Stimulated activated CD4-positive, alpha-beta T cell treated with anti-CD3 and anti-CD28 coated beads, TNF-alpha, amount 100 ng/mL, for 1 hour (primary cell): ENCODE results near the gene ALK.

Experiments used
- DNase-seq, 3 donors: peaks; one replicate each; pipeline ENCODE4 v3.0.0-alpha.2; 2020; ENCODE audit warnings: low read depth in 3 of 3, low spot score in 1 of 3

The ALK gene

DNA sequence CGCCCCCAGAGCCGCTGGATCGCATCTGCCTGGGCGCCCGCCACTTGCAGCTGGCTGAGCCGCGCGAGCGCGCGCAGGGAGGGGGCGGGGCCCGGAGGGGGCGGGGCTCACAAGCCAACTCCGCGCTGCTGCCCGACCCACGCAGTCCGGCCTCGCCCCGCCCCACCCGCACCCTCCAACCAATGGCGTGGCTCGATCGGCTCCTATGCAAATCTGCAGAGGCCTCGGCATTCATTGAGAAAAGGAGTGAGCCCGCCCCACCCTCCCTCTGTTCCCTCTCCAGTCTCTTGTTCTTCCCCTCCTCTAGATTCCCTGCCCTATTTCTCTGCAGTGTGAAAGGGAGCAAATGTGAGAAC lies at the start of gene ALK:
Gene ALK (minus strand): TSS at position 27 of the 356 bp plus-strand sequence. CDS start 927 bp downstream, outside the sequence.
- DNase-seq = peak in 1 of 3 donors; percentile 29

DNA sequence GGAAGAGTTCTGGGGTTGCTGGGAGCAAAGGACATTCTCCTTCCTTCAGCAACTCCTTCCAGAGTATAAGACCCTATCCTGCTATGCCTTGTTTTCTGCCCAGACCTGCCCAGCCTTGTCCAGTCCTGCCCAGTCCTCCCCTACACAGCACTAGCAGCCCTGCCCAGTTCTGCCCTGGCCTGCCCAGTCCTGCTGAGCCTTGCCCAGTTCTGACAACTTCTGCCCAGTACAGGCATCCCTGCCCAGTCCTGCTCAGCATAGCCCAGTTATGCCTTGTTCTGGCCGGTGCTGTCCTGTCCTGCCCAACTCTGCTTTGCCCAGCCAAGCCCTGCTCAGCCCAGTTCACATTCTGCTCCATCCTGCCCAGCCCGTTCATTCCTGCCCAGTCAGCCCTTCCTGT lies 44.9 kb upstream of the ALK start:
- DNase-seq = no peak

DNA sequence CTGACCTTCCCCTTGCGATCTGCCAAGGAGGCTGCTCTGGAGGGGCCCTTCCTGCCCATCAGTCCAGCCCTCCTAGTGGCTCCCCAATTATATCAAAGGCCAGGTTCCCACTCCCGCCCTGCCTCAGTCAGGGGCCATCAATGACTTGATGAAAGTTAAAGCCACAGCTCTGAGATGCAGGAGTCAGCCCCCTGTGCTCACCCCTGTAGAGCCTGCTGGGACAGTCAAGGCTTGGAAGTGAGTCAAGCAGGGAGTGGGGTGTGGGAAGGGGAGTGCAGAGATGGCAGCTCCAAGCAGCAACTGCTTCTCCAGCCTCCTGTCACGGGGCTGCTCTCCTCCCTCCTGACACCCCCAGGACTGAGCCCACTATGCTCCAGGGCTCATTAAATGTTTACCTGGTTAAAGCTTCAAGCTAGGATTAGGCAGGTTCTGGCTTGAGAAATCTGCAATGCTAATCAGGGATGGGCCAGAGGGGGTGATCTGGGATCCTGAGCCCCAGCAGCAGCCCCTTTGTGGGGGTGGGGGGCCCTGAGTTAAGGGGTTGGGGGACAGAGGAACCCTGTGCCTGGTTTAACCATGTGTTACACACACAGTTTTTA lies 42.7 kb upstream of the ALK start:
- DNase-seq = no peak

DNA sequence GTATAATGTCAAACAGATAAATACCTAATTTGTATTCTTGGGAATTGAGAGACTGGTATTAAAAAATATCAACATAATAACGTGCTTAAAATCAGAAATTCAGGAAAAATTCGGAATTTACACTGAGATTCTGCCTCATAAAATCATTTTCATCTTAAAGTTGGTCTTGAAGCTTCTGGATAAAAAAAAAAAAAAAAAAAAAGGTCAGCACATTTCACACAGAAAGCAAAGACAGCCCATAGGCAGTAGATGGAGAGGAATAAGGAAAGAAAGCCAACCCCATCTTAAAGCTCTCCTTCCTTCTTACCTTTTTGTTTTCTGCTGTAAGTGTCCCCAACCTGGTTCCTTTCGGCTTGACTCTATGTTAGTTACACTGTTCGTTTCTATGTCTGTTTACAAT lies 41.5 kb upstream of the ALK start:
- no peak for DNase-seq

DNA sequence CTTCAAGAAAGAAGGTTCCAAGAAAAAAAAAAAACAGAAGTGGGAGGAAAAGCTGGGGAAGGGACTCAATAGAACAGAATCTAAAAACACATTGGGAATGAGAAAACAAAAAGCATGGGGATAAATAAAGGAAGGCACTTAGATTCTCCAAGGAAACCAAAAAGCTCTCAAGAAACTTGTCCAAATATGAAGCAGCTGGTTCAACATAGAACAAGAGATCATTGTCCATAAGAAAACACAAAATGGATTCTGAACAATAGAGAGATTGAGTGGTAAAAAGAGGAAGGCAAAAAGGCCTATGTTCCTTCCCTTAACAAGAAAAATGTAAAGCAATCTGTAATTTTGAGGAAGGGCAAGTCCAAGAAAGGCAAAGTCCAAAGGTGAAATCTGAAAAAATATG lies 32.9 kb upstream of the ALK start:
- no peak for DNase-seq

DNA sequence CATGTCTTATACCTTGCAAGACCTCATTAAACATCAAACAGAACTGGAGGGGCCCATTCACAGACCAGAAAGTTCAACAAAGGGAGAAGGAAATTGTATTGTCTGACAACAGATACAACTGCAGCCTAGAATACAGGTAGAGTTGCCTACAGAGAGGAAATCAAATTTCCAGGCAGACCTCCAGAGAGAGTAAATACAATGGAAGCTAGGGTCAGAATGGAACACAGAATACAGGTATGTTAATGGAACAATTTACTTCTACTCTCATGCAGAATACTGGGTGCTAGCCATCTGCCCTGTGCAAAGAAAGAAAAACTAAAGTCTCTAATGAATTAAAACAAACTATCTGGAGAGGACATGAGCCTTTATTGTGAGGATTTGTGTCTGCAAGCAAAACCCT lies 31.6 kb upstream of the ALK start:
- DNase-seq = no peak

DNA sequence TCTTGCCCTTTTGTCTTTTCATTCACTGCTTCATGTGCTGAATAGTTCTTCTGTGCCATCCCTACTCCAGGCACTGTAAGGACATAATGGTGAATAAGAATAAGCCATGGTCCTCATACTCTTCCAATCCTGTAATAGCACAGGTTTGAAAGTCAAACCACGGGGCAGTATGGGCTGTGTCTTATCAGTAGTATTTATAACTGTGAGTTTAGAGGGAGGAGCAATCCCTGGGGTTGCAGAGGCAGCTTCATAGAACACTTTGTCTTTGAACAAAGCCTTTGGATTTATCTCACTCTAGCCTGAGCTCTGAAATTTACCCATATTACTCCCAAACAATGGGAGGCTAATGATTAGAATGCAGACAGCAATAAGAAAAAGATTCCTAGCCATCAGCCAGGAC lies 30.2 kb upstream of the ALK start:
- no peak for DNase-seq

DNA sequence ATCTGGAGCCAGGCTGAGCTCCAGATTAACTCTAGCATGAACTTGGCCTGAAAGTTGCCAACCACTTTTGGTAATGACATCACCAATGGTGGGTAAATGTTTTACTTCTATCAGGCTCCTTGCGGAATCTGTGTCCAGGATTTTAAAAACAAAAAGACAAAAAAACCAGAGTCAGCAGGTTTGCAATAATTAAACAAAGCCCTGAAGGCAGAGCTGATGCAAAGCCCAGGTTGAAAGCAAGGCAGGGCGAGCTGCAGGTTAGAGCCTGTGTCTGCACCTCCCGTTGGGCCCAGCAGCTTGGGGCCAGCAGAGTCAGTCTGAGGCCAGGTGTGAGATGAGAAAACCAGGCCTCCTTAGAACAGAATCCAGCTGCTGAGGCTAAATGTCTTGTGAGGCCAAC lies 29.1 kb upstream of the ALK start:
- no peak for DNase-seq

DNA sequence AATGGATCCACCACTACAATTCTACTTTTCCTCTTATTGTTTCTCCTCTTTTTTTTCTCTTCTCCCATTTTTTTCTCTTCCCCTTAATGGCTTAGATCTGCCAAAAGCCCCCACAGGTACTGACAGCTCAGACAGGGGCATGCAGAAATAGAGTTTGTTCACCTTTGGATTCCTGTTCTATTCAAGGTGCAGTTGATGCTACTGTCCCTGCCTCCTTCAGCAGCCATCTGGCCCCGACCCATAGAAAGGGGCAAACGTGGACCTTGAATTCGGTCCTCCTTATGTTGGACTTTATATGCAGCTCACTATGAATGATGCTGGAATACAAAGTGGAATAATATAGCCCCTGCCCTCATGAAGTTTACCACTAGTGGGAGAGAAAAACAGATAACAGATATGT lies 27.7 kb upstream of the ALK start:
- no peak for DNase-seq

DNA sequence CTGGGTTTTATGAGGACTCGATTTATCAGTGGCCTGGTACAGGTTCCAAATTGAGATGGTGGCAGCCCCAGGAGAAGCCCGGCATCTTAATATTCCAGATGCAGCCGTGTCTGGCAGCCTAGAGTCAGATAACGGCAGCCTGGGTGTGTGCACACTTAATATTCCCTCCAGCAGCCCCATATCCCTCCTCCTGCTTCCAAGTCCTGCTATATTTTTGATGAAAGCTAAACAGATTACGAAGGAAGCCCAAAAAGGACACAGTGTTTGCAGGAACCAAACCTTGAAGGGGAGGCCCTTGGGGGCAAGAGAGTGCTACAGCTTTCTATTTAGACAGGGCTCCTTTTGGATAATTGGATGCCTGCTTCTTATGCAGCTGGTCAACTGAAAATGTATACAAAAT lies 25.1 kb upstream of the ALK start:
- DNase-seq = no peak

DNA sequence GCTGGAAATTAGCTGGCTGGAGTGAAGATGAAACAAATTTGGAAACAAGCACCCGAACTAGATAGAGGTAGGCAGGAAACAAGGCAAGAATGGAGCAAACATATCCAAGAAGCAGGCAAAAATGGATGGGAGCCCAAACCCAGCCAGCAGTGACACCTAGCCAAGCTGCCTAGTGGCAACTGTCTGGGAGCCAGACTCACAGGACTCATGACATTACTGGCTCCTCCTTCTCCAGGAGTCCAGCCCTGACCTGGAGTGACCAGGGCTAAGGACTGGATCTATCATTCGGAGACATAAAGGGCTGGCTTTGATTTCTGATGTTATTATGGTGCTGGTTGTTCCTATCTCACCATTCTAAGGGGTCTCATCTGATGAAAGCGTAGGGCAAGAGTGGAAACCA lies 21.3 kb upstream of the ALK start:
- DNase-seq = no peak

DNA sequence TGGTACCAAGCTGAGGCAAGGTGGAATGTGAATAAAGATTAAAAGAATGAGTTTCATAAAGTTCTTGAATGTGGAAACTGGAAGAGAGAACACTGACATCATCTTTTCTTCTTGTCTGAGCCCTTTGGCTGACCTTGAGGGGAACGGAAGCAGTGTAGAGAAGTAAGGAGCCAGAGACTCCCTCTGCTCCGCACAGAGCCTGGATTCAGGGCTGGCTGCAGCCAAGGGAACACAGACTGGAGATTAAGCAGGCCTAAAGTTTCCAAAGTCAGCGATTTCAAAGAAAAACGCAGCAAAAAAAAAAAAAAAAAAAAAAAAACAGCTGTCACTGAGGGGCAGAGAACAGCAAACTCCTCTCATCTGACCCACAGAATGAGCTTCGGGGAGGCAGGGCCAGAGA lies 19.3 kb upstream of the ALK start:
- no peak for DNase-seq

DNA sequence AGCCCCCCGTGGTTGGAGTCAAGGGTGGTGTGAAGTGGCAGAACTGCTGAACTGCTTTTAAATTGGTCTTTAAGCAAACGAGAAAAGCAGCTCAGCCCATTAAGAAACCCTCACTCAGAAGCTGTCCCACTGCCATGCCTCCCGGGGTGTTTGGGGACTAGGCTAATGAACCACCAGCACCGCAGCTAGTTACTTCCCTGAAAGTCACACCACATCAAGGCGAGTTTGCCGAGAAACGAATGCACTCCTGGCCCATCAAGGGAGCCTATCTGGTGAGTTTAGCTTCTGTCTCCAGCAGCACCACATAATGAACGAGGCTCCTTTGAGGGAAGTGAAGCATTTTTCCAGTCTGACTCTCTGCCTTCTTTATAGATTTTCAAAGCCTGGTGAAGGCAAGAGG lies 14.6 kb upstream of the ALK start:
- no peak for DNase-seq

DNA sequence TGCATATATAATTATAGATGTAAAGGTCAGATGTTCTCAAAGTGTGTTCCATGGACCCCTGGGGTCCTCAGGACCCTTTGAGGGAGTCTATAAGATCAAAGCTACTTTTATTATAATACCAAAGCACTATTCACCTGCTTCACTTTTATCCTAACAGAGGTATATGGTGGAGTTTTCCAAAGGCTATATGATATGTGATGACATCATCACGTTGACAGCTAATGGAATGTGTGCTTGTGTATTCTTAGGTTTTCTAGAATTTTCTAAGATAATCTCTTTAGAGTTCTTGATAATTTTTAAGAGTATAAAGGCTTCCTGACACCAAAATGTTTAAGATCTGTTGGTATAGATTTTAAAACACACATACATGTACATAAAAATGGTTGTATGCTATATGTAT lies 10.4 kb upstream of the ALK start:
- no peak for DNase-seq

DNA sequence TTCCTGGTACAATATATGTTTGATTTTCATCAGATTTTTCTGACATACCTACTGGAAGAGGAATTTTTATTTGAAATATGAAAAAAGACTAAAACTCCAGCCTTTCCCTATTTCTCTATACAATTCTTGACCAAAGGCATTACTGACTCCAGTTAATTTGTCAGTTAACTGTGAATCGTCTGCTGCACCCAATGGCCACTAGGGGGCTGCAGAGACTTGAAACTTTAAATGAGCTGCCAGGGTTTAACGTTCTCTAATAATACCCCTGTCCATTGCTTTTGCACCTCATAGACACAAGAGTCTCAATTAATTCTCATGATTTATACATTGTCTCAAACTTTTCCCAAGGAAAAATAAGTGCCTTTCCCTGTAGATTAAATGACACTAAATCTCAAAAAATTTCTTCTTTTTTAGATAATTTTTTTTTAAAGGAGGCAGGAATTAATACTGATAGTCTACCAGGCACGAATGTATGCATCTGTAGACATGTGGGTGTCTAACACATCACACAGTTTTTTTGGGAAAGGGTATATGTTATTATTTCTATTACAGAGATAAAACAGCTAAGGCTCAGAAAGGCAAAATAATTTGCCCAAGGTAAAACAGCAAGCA lies 1.8 kb upstream of the ALK start:
- no peak for DNase-seq

DNA sequence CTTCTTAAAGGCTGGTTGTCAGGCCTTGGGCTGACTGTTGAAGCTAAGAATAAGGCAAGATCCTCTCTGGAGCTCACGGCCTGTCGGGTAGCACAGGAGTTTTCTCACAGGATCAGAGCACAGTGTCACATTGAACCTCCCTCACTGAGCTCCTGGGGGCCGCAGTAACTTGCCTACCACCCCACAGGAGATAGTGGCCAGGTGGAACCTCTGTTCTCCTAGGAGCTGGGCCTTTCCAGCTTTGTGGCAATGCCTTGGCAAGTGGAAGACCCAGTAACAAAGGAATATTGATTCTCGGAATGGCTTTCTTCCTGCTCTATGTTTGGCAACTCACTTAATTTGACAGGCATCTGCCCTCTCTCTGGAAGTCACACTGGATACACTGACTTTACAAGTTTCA lies 1.2 kb upstream of the ALK start:
- DNase-seq = no peak

DNA sequence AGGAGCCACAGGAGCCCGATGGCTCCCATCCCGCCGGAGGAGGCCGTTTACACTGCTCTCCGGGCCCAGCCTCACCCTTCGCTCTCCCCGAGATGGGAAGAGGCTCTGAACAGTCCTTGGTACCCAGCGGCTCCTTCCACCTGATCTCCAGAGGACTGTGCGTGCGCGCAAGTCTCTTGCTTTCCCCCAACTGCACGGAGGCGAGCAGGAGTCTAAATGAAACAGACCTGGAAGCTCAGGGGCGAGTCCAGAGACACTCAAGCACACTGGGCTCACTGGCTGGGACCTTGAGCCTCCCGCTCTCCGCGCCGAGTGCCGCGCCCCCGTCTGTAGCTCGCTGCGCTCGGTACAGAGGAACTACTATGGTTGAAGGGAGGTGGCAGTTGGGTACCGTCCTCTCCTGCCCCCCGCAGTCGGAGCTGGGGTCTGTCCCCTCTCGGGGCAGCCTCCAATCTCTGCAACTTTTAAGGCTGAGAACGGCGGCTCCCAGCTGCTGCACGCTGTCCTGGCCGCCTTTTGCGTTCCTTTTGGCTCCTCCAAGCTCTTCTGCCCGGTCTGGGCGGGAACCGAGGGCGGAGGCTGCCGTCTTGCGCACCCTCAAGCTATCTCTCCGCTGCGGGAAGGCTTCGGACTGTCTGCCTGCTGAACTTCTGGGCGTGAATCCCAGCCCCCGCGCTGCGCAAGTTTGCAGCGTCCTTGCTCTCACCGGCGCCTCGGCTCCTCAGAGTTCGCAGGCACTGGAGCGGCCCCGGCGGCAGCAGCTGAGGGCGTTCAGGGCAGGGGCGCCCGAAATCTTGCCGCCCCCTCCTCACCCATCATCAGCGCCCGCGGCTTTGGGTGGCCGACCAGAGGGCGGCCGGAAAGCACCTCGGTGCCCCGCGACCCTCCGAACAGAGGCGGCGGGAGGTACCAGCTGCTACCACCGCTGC lies 491 bp downstream of the ALK start:
- DNase-seq = no peak

DNA sequence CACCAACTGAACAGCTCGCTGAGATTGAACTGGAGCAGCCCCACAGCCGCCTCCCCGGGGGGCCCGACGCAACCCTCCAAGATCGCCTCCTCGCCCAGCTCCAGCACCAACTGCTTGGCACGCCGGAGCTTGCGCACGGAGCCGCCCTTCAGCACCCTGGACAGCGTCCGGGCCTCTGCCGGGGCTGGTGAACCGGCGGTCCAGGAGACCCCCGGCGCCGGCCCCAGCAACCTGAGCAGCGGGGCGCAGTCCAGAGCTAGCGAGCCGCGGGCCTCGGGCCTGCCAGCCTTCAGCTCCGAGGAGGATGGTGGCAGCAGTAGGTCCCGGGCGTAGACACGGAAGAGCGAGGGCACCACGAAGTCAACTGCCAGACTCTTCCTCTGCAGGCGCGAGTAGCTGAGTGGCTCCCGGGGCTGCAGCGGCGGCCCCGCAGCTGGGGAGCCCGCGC lies 1.2 kb downstream of the ALK start:
- DNase-seq = peak in 1 of 3 donors; percentile 32

DNA sequence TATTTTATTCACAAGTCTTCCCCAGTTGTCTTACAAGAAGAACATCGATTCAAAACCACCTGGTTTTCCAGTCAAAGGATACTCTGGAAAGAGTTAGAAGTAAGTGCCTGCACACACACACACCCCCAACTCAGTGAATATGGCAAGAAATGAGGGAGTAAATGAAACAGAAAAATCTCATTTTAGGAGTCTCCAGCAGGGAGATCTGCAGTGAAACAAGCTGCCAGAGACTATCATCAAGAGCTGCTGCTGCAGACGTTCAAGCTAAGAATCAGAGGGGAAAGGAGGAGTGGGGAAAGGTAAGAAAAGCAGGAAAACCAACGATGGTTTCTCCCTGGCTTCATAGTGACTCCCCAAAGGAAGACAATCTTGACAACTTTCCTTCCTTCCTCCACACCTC lies 2.4 kb downstream of the ALK start:
- DNase-seq = no peak

DNA sequence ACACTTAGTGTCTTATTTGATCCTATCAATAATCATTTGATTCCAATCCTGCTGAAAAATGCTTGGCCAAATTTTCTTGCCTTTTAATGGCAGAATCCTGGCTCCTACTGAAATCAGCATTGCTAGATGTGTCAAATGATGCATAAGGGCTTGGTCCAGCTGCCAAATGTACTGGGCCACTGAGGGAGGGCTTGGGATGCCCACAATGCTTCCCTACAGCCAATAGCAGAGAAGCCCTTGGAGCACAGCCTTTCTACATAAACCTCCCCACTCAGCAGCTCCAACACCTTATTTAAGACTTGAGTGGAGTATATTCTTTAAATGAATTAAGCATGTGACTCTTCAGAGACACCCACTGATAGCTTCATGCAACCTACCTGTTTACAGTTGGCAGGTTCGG lies 3.6 kb downstream of the ALK start:
- no peak for DNase-seq

DNA sequence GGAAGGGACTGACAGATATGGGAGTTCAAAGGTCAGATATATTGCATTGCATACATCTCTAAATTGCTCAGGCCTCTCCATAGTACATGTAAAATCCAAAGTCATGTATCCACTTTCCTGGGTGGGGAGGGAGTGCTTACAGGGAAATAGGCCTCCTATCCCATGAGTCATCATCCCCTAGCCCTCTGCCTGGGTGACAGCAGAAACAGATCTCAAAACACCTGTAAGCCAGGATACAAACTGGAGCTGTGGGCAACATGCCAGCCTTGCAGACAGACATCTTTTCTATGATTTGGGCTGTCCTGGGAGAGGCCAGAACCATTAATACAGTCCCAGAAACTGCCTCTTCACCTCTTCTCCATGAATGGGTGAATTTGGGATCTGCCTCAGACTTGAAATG lies 4.8 kb downstream of the ALK start:
- DNase-seq = no peak

DNA sequence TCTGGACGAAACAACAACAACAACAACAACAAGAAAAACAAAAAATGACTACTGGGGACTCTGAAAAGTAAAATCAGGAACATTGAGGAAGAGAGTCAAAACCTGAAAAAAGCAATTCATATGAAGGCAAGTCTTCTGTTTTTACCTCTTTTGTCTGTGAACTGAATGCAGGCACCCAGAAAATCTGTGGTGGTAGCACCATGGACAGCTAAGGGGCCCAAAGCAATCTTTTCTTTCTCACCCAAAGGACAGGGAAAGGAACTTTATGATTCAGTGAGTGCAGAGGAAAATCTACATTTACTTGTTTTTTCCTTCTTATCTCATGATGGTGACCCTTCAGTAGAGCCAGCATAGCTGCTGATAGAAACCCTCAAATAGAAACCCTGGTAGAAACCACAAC lies 10.4 kb downstream of the ALK start:
- DNase-seq = no peak
